Measurements from ENCODE around the gene SEC24D. TPM values are rescaled to one million over a fixed set of nuclear protein-coding genes. Genes with fewer than 3 reads are reported as not detected.
"Not testable (repeated sequence)": the region's sequence is repeated elsewhere in the genome, so short reads cannot be mapped to it uniquely, and the experiment has no call there.

Gene SEC24D
- total and polyA plus RNA-seq, 2 of the 8 experiments (the other 6 are each of a cell fraction or from before 2014, with no cell fraction given), result 28.9 to 91.6 TPM

- not testable (repeated sequence) for H3K4me2 ChIP-seq (ENCODE audit: insufficient read depth in 1 of 2, low read depth in 2 of 2, low read length in 2 of 2); H2BK5ac ChIP-seq (ENCODE audit: low read depth, low read length); H3K27ac ChIP-seq (ENCODE audit: low read depth, low read length); H2BK120ac ChIP-seq (replicated peaks; ENCODE audit: low read depth, low read length); H4K5ac ChIP-seq (ENCODE audit: insufficient read length, low read depth, low read length); H3K27me3 ChIP-seq (replicated peaks in 1 of 4; ENCODE audit: control insufficient read depth in 3 of 4, extremely low read depth in 1 of 4, insufficient read depth in 3 of 4, low read length in 3 of 4); H3K23me2 ChIP-seq (ENCODE audit: low read depth, low read length); H2BK20ac ChIP-seq (ENCODE audit: low read length); H4K20me1 ChIP-seq (replicated peaks in 1 of 2; ENCODE audit: control insufficient read depth in 1 of 2, insufficient read depth in 2 of 2, low read length in 2 of 2); H3K14ac ChIP-seq (ENCODE audit: insufficient read length); H3K4me1 ChIP-seq (replicated peaks in 1 of 4; ENCODE audit: control insufficient read depth in 3 of 4, insufficient read depth in 4 of 4, low read length in 3 of 4); H2BK12ac ChIP-seq (ENCODE audit: low read depth, low read length); H3K4ac ChIP-seq (replicated peaks; ENCODE audit: insufficient read length, low read depth, low read length); H2AK5ac ChIP-seq (ENCODE audit: low read depth, low read length); H2BK15ac ChIP-seq (ENCODE audit: low read length); H3K9ac ChIP-seq (replicated peaks in 1 of 4; ENCODE audit: extremely low read depth in 1 of 4, low read depth in 3 of 4, low read length in 3 of 4); FAIRE-seq; H3K18ac ChIP-seq (ENCODE audit: extremely low read depth, low read length); H3K4me3 ChIP-seq (ENCODE audit: extremely low read depth in 1 of 4, insufficient read depth in 2 of 4, low read depth in 3 of 4, low read length in 4 of 4); H3K79me2 ChIP-seq (ENCODE audit: control insufficient read depth in 1 of 2, insufficient read depth in 2 of 2, low read length in 2 of 2); H3K56ac ChIP-seq (replicated peaks; ENCODE audit: insufficient read length, low read depth, low read length); H3K36me3 ChIP-seq (ENCODE audit: control insufficient read depth in 2 of 4, insufficient read depth in 4 of 4, low read length in 3 of 4); H3K79me1 ChIP-seq (ENCODE audit: low read depth, low read length); H3K9me3 ChIP-seq (ENCODE audit: insufficient read depth in 2 of 2, low read depth in 1 of 2, low read length in 1 of 2); DNase-seq (ENCODE audit: low read depth in 1 of 2, low spot score in 2 of 2); H3K23ac ChIP-seq (ENCODE audit: insufficient read length); H4K8ac ChIP-seq (ENCODE audit: extremely low read depth, insufficient read depth, low read length); H2AFZ ChIP-seq (ENCODE audit: low read length); H4K91ac ChIP-seq (replicated peaks; ENCODE audit: insufficient read length, low read length)
- ChIA-PET CTCF (ENCODE audit: partially characterized antibody) (interaction anchor here (0.8 to 1.8 kb wide), 5 partner anchors 11 to 132 kb away, joined by 3 to 5 read pairs (median 3); no protein-coding TSS in a partner anchor), POLR2A (ENCODE audit: partially characterized antibody) (interaction anchor here (0.6 to 1.8 kb wide), 2 partner anchors 11 to 125 kb away, joined by 3 to 4 read pairs; partner anchors contain the start of gene SYNPO2)
- WGBS, 2 experiments (ENCODE audit: extremely low coverage in 1 of 2, insufficient coverage in 1 of 2, insufficient read length in 1 of 2, insufficient replicate concordance in 2 of 2, low coverage in 1 of 2, low lambda C conversion rate in 2 of 2, missing lambda C conversion rate in 1 of 2), result 93% methylated on average over 9 of the region's 9 CpGs; no CpG with 5 or more reads in 1 of the 2 experiments
These were observed 42.6 kb upstream of the SEC24D start for GRCh38 chr4:118878507-118878906.
